ENCODE results near the gene LMO3.
"Not testable (repeated sequence)": the region's sequence is repeated elsewhere in the genome, so short reads cannot be mapped to it uniquely, and the experiment has no call there.

LMO3 gene

DNA sequence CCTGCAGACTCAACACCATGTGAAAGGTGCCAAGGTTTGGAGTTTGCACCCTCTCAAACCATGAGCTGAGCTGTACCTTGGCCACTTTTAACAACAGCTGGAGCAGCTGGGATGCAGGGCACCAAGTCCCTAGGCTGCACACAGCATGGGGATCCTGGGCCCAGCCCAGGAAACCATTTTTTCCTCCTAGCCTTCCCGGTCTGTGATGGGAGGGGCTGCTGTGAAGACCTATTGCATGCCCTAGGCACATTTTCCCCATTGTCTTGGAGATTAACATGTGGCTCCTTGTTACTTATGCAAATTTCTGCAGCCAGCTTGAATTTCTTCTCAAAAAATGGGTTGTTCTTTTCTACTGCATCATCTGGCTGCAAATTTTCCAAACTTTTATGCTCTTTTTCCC lies 68.3 kb downstream of the LMO3 start:
- not testable (repeated sequence) for DNase-seq

DNA sequence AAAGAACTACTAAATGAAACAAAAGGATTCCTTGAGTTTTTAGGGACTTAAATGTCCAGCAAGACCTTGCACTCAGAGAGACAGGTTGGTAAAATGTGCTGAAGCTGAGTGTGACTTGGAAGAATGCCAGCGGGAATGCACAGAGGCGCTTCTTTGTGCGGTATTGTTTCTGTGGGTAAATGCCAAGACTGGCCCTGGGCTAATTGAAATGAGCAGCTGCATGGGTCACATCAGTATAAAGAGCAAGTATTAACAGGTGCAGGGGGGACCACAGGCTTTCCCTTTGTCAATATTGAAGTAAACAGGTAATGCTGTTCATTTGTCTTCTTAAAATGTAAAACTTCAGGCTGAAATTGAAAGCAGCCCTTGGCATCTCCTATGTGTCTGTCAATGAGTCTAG lies 74.3 kb downstream of the LMO3 start:
- no peak for DNase-seq

DNA sequence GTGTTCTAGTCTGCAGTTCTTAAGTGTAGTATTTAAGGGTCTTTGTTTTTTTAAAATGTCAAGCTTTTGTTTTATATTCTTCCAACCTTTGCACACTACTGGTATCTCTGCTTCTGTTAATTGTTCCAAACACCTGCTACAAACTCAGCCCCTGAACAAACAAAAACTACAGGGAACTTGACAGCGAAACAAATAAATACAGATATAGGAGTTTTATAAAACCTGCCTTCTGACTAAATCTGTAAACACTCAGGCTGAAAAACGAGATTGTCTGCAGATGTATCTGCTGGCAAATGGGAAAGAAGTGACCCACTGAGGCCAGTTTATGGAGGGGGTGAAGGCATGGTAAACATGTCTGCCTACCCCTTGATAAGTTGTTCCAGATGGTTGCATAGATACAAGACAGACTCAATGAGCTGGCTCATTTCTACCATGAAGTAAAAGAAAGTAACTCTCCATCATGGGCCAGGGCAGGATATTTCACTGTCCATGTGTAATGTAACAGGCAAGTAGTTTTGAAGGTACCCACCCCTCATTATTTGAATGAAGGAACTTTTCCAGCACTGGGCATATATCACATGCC lies 75.6 kb downstream of the LMO3 start:
- no peak for DNase-seq

DNA sequence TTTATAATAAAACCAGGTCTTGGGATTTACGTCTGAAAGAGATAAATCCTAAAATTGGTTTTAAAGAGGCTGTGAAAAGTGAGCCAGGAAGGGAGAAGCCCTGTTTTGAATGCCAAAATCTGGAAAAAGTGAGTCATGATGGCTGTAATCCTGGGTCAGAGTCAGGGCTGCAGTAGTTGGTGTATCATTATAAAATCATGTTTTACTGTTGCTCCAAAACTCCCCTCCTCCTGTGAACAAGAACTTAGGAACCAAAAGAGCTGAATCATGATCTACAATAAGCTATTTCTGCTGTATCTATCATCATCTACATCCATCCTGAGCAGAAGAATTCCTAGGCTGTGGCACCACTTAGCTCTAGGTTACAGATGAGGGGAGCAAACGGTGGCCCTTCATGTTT lies 79.3 kb downstream of the LMO3 start:
- DNase-seq = no peak

DNA sequence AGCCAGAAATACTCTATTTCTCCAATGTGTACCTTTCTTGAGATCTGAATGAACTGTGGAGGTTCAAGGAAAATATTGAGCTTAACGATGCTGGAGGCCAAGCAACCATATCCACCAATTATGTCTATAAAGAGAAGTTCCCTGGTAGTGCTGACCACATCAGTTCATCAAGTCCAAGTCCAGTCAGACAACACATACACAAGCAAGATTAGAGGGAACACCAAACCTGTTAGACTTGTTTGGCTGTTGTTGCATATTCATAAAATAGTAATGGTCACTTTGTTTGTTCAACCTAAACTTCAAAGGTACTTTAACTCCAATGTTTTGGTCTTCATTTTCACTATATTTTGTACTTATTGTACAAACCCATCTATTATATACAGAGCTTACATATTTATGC lies 81.6 kb downstream of the LMO3 start:
- DNase-seq = no peak

DNA sequence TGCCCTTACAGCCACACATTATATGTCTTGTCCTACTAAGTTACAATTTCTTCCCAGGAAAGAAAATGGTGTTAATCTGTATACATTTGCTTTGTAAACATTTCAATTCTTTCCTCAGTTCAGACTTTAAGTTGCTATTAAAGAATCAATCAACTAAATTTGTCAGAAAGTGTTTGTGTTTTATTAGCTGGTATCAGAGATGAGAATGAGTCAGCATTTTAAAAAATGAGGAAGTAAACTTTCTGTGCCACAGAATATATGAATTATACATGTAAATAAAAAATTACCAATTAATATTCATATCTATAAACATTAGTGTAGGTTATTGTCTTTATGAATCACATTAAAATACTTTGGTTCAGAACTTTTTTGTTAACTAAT lies 82.0 kb downstream of the LMO3 start:
- DNase-seq = no peak

DNA sequence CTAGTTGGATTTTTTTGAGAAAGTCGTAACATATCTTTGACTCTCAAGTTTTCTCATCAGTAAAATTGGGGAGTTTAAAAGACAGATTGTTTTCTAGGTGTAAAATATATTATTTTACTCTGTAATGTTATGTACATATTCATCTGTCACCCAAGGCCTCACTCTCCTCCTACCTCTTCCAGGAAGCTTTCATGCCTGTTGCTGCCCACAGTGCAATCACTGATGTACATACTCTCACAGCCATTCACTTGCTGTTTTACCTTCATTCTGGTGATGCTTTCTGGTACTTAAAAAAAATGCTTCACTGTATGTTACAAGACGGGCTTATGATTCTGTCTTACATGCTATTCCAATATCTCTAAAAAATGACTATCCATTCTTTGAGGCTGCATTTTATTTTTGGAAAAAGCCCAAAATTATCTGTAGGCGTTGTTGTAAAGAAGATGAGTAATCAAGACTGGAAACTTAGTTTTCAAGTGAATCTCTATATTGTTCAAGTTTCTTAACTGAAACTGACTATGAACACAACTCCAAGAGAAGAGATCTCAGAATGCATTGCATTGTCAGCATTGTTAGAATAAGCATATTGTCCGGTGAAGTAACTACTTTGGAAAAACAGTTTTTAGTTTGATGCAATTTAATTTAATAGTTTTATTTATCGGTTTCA lies 82.5 kb downstream of the LMO3 start:
- no peak for DNase-seq

DNA sequence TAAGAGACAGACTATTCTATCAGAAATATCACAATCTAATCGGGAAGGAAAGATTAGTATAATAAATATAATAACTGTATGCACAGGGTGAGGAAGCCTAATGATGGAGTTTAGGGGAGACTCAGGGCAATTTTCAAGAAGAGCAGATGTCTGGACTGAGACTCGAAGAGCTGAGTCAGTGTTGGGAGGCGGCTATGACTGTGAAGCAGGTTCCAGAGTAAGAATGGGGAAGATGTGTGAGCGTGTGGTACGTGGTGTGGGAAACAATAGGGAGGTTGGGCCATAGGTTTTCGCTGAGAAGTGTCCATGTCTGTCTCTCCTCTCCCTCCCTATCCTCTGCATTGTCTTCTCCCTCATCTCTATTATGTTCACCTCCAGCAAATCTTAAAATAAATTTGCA lies 85.6 kb downstream of the LMO3 start:
- DNase-seq = no peak

DNA sequence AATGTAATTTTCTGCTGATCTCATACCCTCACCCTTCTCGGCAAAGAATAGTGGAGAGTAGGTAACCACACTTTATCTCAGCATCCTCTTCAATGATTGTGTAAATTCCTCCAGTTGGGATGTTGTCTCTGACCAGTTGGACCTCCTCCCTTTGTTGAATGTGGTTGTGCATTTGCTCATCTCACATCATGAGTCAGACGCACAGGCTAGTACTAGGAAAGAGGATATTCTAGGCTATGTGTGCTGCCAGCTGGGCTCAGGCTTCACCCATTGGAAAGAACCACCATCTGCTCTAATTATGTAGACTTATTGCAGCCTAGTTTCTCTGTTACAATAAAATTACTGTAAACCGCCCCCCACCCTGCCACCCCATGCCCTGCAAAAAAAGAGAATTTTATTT lies 90.3 kb downstream of the LMO3 start:
- DNase-seq = no peak

DNA sequence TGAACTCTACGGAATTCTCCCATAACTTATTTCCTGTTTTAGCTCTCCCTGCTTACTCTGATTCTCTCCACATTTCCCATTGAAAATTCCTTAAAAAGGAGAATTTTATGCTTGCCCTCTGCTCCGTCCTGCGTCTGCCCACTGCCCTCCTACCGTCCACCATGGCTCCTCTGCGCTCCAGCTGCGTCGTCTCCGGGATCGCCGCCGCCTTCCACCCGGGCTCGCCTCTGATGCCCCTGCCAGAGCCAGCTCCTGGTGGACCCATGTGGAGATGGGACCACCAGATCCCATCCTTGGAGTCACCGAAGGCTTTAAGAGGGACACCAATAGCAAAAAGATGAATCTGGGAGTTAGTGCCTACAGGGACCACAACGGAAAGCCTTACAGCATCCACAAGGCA lies 92.7 kb downstream of the LMO3 start:
- DNase-seq = no peak

DNA sequence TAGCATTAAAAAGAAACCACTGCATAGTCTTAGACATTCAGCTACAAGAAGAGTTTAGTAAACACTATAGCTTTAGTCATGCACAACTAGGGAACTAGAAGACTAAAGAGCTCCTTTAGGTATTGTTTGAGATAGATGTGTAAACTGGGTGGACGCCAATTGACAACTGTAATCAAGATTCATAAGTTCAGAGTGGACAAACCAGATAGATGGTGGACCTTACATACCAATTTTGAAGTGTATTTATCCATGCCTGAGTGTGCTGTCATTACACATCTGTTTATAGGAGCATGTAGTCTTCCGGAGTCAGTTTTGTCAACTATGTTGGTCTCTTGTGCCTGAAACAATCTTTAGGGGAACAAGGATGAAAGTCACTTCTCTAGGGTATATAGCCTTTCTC lies 96.6 kb downstream of the LMO3 start:
- DNase-seq = no peak

DNA sequence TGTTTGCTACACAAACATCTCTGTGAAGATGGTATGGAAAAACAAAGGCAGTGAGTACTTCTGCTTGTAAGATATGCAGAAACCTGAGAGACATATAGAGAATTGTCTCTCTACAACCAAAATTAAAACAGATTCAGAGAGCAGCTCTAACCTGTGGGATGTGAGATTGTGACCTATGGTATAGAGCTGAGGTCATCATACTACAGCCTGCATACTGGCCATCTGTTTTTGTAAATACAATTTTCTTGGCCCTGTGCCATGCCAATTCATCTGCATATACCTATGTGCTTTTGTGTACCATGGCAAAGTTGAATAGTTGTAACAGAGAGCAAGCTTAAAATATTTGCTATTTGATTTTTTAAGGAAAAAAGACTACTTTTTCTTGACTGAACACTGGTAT lies 99.6 kb downstream of the LMO3 start:
- no peak for DNase-seq

DNA sequence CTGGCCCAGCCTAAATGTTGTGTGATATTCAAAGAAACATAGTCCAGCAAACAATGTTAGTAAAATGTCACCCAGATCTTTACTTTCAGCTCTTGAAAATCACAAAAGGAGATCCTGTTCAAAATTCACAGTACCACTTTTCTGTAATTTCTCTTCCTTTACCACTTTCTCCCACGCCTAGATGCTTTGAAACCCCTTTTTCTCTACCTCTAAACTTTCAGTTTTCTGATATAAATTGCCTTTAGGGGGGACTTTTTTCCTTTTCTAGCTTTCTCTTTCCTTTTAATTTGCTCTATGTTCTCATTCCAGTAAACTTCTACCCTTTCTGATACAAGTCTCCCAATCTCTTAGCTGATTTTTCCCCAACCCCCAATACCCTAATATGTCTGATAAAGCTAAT lies 101.8 kb downstream of the LMO3 start:
- DNase-seq = no peak

DNA sequence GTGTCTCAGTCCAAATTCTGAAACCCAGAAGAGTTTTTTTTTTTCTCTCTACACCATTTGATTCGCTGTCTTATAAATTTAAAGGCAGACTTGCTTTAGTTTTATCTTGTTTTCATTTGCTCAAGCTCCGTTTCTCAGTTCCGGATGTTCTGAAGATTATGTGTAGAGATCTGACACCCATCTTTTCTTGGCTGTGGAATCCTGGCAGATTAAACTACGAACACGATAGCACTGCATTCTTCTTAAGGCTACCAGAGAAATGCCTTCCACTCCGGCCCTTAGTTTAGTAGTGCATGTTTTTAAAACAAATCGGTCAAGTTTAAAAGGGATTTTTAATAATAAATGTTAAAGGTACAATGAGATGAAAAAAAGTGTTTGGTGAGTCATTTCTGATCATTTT lies 106.4 kb downstream of the LMO3 start:
- no peak for DNase-seq
